GM21825 (cell line): ENCODE data around the gene MYH9.
A peak's percentile ranks its signal among the peaks of the same experiment; 100 is the strongest.
"Not testable (repeated sequence)": the region's sequence is repeated elsewhere in the genome, so short reads cannot be mapped to it uniquely, and the experiment has no call there.

Source experiments
- ATAC-seq: cut with Tn5 transposase; IDR thresholded peaks from one replicate; pipeline ENCODE4 v1.9.1; 2021; ENCODE audit warnings: mild to moderate bottlenecking, moderate library complexity; ENCODE audit not compliant: unreplicated experiment

MYH9 gene

GRCh38 chr22:36387959-36388726, at the start of gene MYH9:
TSS of gene MYH9 (minus strand) at chr22:36387967. CDS start at chr22:36349236, 38,731 bp downstream.
- ATAC-seq: peak; percentile 71

- peak; percentile 65 for ATAC-seq
These were observed 48.0 kb upstream of the MYH9 start for GRCh38 chr22:36435516-36436415.

GRCh38 chr22:36433318-36434231, 45.8 kb upstream of the MYH9 start:
- ATAC-seq: no peak

- no peak for ATAC-seq
These were observed 45.0 kb upstream of the MYH9 start for GRCh38 chr22:36432592-36433317.

GRCh38 chr22:36431977-36432376, 44.2 kb upstream of the MYH9 start:
- ATAC-seq: no peak

- no peak for ATAC-seq
These were observed 43.1 kb upstream of the MYH9 start for GRCh38 chr22:36430863-36431262.

GRCh38 chr22:36427952-36428351, 40.2 kb upstream of the MYH9 start:
- ATAC-seq: not testable (repeated sequence)

GRCh38 chr22:36425977-36426523, 38.3 kb upstream of the MYH9 start:
- no peak for ATAC-seq

- ATAC-seq: no peak
These were observed 37.3 kb upstream of the MYH9 start for GRCh38 chr22:36424901-36425579.

GRCh38 chr22:36424466-36424865, 36.7 kb upstream of the MYH9 start:
- ATAC-seq: not testable (repeated sequence)

- ATAC-seq: no peak
These were observed 36.0 kb upstream of the MYH9 start for GRCh38 chr22:36423461-36424404.

- no peak for ATAC-seq
These were observed 34.7 kb upstream of the MYH9 start for GRCh38 chr22:36422287-36423014.

- no peak for ATAC-seq
These were observed 32.4 kb upstream of the MYH9 start for GRCh38 chr22:36419912-36420882.

GRCh38 chr22:36419177-36419911, 31.6 kb upstream of the MYH9 start:
- ATAC-seq: no peak

GRCh38 chr22:36417281-36417686, 29.5 kb upstream of the MYH9 start:
- no peak for ATAC-seq
